Measurements from ENCODE around the gene ARHGEF39. TPM values are rescaled to one million over a fixed set of nuclear protein-coding genes. Genes with fewer than 3 reads are reported as not detected.
"Not testable (repeated sequence)": the region's sequence is repeated elsewhere in the genome, so short reads cannot be mapped to it uniquely, and the experiment has no call there.

The ARHGEF39 gene
- polyA plus RNA-seq, 1 donor, result 5.6 TPM

GRCh38 chr9:35618325-35618727 is 46.7 kb downstream of the ARHGEF39 start, which contains the start of gene CD72:
TSS of gene CD72 (minus strand) at chr9:35618413. CDS start at chr9:35618303, 110 bp downstream.
- no peak for DNase-seq

DNA sequence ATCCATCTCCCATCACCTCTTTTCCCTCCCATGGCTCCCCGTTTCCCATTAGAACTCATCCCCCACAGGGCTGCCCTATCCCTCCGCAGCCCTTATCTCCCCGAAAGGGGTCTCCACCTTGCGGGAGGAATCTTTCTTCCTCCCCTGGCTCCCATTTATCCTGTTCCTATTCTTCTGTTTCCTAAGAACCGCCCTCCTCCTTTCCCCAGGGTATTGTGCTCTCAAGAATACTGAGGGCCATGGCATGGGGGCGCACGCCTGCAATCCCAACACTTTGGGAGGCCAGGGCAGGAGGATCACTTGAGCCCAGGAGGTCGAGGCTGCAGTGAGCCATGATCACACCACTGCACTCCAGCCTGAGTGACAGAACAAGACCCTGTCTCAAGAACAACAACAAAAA is 47.4 kb downstream of the ARHGEF39 start:
- no peak for DNase-seq

GRCh38 chr9:35616681-35617459 is 48.1 kb downstream of the ARHGEF39 start:
- peak; percentile 53 for DNase-seq

DNA sequence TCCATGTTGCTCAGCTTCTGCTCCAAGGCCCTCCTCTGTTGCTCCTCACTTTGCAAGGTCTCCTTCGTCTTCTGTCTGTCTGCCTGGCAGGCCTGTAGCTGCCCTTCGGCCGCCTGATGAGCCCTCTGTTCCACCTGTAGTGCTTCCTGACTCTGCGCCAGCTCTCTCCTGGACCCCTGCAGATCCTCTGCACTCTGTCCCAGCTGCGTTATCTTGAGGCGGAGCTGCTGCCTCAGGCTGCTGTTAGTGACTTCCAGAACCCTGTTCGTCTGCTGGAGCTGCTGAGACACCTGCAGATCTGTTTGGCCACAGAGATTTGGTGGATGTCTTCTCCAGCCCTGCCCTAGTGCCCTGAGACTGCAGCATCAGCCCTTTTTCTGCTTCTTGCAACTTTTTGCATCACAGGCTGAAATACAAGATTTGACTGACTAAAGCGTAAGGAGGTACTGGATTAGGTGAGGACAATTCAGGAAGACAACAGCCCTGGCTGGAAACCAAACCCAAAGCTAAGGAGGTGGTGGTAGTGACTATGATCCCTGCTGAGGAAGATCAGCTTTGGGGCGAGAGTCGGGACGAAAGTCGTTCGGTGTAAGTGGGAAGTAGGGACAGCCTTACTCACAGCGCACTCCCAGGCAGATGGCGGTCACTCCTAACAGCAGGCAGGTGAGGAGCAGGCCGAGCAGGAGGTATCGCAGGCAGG is 48.9 kb downstream of the ARHGEF39 start:
- DNase-seq, result no peak

DNA sequence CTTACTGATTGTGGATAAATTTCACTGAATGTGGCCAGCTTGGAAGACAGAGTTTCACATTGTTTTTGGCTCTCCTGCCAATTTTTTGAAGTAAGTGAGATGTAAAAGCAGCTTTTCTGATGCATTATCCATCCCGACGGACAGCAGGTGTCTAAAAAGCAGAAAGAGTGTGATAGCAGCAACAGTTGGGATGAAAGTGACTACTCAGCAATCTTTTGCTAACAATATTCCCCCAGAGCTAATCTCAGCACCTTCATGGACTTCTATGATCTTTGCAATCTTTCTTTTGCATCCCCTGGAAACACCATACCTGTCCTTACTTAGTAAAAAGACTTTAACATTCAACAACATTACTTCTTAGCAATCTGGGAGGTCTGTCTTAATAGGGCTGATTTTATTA is 52.2 kb downstream of the ARHGEF39 start:
- DNase-seq, result no peak

DNA sequence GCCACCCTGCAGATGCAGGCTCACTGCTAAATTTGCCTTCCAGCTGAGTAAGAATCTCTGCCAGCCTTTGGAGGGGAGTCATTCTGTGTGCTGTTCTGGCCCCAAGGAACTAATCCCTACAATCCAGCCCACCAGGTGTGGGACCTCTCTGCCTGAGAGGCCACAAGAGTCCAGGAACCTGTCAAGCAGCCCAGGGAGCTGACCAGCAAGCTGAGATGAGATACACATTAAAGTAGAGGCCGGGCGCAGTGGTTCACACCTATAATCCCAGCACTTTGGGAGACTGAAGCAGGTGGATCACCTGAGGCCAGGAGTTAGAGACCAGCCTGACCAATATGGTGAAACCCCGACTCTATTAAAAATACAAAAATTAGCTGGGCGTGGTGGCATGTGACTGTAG is 52.9 kb downstream of the ARHGEF39 start:
- DNase-seq, result not testable (repeated sequence)

DNA sequence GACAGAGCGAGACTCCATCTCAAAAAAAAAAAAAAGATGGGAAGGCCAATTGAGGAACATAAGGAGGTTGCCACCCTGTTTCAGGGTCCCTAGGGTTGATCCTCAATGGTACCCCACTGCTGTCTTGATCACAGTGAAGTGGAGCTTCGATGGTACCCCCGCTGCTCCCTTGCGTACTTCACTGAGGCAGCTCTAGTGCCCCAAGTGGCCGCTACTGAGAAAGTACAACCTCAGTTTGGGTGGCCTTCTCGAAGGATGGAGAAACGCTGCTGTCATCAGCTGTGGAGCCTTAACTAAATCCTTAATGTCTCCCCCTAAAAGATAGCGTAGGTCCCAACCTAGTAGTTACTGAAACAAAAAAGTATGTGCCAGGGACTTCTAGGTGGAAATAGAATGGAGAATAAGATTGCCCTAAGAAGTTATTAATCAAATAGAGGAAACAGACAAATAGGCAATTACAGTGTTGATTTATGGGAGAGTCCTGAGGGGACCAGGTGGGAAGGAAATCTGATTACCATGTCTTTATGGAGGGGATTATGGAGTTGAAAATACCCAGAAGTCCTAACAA is 53.7 kb downstream of the ARHGEF39 start:
- no peak for DNase-seq

DNA sequence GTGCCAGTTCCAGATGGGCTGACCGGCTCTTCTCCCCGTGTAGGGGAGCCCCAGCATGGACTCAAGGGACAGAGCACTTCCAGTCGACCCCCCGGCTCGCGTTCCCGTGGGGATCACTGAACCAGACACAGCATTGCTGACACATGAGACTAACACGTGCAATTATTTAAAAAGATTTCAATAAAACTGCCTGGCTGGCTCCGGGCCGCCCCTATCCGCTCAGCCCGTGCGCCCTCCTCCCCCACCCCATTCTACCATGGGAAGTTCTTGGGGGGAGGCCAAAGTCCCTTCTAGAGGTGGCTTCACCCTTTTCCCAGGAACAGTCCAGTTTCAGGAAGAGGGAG is 55.2 kb downstream of the ARHGEF39 start:
- no peak for DNase-seq

Other genes starting within 250 kb of the ARHGEF39 start
- gene RUSC2, start 175.1 kb downstream of the ARHGEF39 start, polyA plus RNA-seq (ENCODE audit: insufficient read length), result 78.9 TPM
- gene TESK1, start 59.9 kb downstream of the ARHGEF39 start, polyA plus RNA-seq (ENCODE audit: insufficient read length), result 51.2 TPM
- 2.6 TPM for gene CD72, start 46.8 kb downstream of the ARHGEF39 start, polyA plus RNA-seq (ENCODE audit: insufficient read length)
- gene SIT1, start 14.3 kb downstream of the ARHGEF39 start, polyA plus RNA-seq (ENCODE audit: insufficient read length), result not detected
- gene RMRP, start 7.2 kb downstream of the ARHGEF39 start, polyA plus RNA-seq (ENCODE audit: insufficient read length), result not detected
- gene CCDC107, start 6.9 kb downstream of the ARHGEF39 start, polyA plus RNA-seq (ENCODE audit: insufficient read length), result 21.0 TPM
- gene CA9, start 8.7 kb upstream of the ARHGEF39 start, polyA plus RNA-seq (ENCODE audit: insufficient read length), result 0.50 TPM
- 10,018 TPM for gene TPM2, start 24.7 kb upstream of the ARHGEF39 start, polyA plus RNA-seq (ENCODE audit: insufficient read length)
- 117 TPM for gene TLN1, start 67.0 kb upstream of the ARHGEF39 start, polyA plus RNA-seq (ENCODE audit: insufficient read length)
- gene CREB3, start 67.5 kb upstream of the ARHGEF39 start, polyA plus RNA-seq (ENCODE audit: insufficient read length), result 25.6 TPM
- 62.5 TPM for gene GBA2, start 84.0 kb upstream of the ARHGEF39 start, polyA plus RNA-seq (ENCODE audit: insufficient read length)
- 20.8 TPM for gene RGP1, start 84.1 kb upstream of the ARHGEF39 start, polyA plus RNA-seq (ENCODE audit: insufficient read length)
- not detected for gene MSMP, start 89.1 kb upstream of the ARHGEF39 start, polyA plus RNA-seq (ENCODE audit: insufficient read length)
- gene NPR2, start 126.4 kb upstream of the ARHGEF39 start, polyA plus RNA-seq (ENCODE audit: insufficient read length), result 20.4 TPM
- 1.7 TPM for gene SPAG8, start 147.1 kb upstream of the ARHGEF39 start, polyA plus RNA-seq (ENCODE audit: insufficient read length)
- 30.4 TPM for gene HINT2, start 149.8 kb upstream of the ARHGEF39 start, polyA plus RNA-seq (ENCODE audit: insufficient read length)
- gene FAM221B, start 163.5 kb upstream of the ARHGEF39 start, polyA plus RNA-seq (ENCODE audit: insufficient read length), result 0.35 TPM
- 26.9 TPM for gene TMEM8B, start 164.0 kb upstream of the ARHGEF39 start, polyA plus RNA-seq (ENCODE audit: insufficient read length)
- not detected for gene OR13J1, start 205.2 kb upstream of the ARHGEF39 start, polyA plus RNA-seq (ENCODE audit: insufficient read length)
- gene HRCT1, start 241.0 kb upstream of the ARHGEF39 start, polyA plus RNA-seq (ENCODE audit: insufficient read length), result 0.83 TPM
- gene SPAAR, start 244.3 kb upstream of the ARHGEF39 start, polyA plus RNA-seq (ENCODE audit: insufficient read length), result 2.3 TPM